Right lobe of liver (tissue), 6 donors: ENCODE results near the gene ZNF618. TPM values are rescaled to one million over a fixed set of nuclear protein-coding genes. Genes with fewer than 3 reads are reported as not detected.

Source experiments
- ATAC-seq, 4 donors: fragments of 200-7000 bp; cut with Tn5 transposase; one replicate each; pipeline ENCODE4 v1.9.1; 2020; ENCODE audit warnings: mild to moderate bottlenecking in 4 of 4, moderate library complexity in 4 of 4
- DNase-seq, 3 donors: peaks; one replicate each; pipeline ENCODE4 v3.0.0-alpha.2; 2020
- H3K27ac ChIP-seq, 3 donors: fragments of 200-600 bp; one replicate each; pipeline ENCODE4 v1.8.0; 2022
- H3K27me3 ChIP-seq, 2 donors: fragments of 200-600 bp; one replicate each; pipeline ENCODE4 v1.8.0; 2022
- H3K36me3 ChIP-seq, 4 donors: fragments of 200-600 bp; sonication (generic) in 1 of 4; one replicate each; pipeline versions ENCODE4 v1.5.1 to v1.8.0; 2017 to 2022; ENCODE audit warnings: control low read depth in 1 of 4
- H3K4me1 ChIP-seq, 4 donors: fragments of 200-600 bp; sonication (generic) in 1 of 4; one replicate each; pipeline versions ENCODE4 v1.5.1 to v1.8.0; 2017 to 2022; ENCODE audit warnings: control low read depth in 1 of 4
- H3K4me3 ChIP-seq, 3 donors: fragments of 200-600 bp; one replicate each; pipeline ENCODE4 v1.8.0; 2022
- H3K9me3 ChIP-seq, 4 donors: fragments of 200-600 bp; sonication (generic) in 1 of 4; one replicate each; pipeline versions ENCODE4 v1.5.1 to v1.8.0; 2017 to 2022; ENCODE audit warnings: control low read depth in 1 of 4
- CTCF ChIP-seq, 4 donors: fragments of 200-600 bp in 3 of 4; fragments of 450-650 bp in 1 of 4; IDR thresholded peaks; one replicate each; pipeline versions ENCODE4 v1.5.1 to v1.8.0; 2016 to 2022; ENCODE audit warnings: antibody characterized with exemption in 4 of 4, mild to moderate bottlenecking in 2 of 4
- POLR2A ChIP-seq: fragments of 450-650 bp; IDR thresholded peaks from one replicate; pipeline ENCODE4 v1.6.1; 2017; ENCODE audit warnings: antibody characterized with exemption, mild to moderate bottlenecking
- WGBS: methylation state at CpG from one replicate; pipeline ENCODE4 v1.1.6; 2018; ENCODE audit warnings: low coverage, low lambda C conversion rate; ENCODE audit not compliant: insufficient coverage; ENCODE audit errors: missing lambda C conversion rate; 5-methylcytosine and 5-hydroxymethylcytosine counted together
- intact Hi-C, 2 donors: fragments of 100-400 bp; cut with DNase I; formaldehyde crosslinking; loops; one replicate each; pipeline versions ENCODE4 v1.11.2 to v1.14.1; 2022
- total RNA-seq, 6 experiments: library from RNA; depleted of rRNA in 2 of 6; stranded (reverse); fragments of >200 nt in 2 of 6; fragmentation: NEBNext Ultra II Directional in 3 of 6; extraction: Animal tissue kit (Norgen Biotek cat#: 25700) in 3 of 6; gene quantifications; one replicate each; pipeline versions ENCODE4 v1.1.0 to v1.2.4, GENCODE V29; 2016 to 2023
- donor health status: DM: no; HTN: yes; CAD: no.
- donor health status: DM: no; HTN: no; CAD: no.
- donor health status: DM: no; HTN: no; CAD: no.
- donor health status: DM: no; HTN: yes; CAD: no.
- donor health status: DM: no; HTN: yes; CAD: no.

The ZNF618 gene
- total RNA-seq, 6 experiments from 2014 or later, result 2.9 to 7.9 (median 6.0) TPM

GRCh38 chr9:113969343-113969742, 93.2 kb downstream of the ZNF618 start:
- TF ChIP-seq CTCF (IDR thresholded peaks at IDR 0.05) (no peak), POLR2A (no peak)
- WGBS, result no CpG with 5 or more reads among the region's 1 CpG
- DNase-seq (no peak), ATAC-seq (no peak)
- Histone ChIP-seq H3K4me1 (peaks cover 0 to 21% (median 5%) of the 10 kb centered on the region in 4 donors), H3K4me3 (no peak overlapping the region), H3K9me3 (no peaks in the 10 kb centered on the region), H3K36me3 (no peaks in the 10 kb centered on the region), H3K27ac (no peak overlapping the region), H3K27me3 (no peaks in the 10 kb centered on the region)
- intact Hi-C loops, result loop anchor here in 1 of 2 donors (10.0 kb wide), 1 partner anchor 105 kb away; no protein-coding TSS in a partner anchor

DNA sequence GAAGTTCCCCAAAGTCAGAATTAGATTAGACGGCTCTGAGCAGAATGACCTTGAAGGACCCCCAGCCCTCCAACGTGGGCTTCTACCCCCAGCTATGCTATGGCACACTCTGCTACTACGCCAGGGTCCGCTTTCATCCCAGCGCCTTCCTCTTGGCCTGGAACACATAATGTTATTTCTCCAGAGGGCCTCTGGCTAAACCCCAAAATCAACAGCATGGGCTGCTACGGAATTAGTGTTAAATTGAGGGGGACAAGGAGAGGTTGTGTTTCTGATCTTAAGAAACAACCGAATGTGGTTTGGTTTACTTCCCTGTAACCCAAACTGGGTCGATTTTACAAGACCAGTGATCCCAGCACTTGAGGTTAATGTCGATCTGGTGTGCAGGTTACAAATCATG, 97.1 kb downstream of the ZNF618 start:
- intact Hi-C loops, result no loop called here
- Histone ChIP-seq H3K4me3 (no peak overlapping the region), H3K27me3 (no peaks in the 10 kb centered on the region), H3K36me3 (no peaks in the 10 kb centered on the region), H3K9me3 (no peaks in the 10 kb centered on the region), H3K4me1 (peaks cover 0 to 5% (median 0%) of the 10 kb centered on the region in 4 donors), H3K27ac (no peak overlapping the region)
- TF ChIP-seq CTCF (IDR thresholded peaks at IDR 0.05) (no peak), POLR2A (no peak)
- no peak for DNase-seq
- no peak for ATAC-seq
- WGBS, result 73% methylated on average over 5 of the region's 9 CpGs

DNA sequence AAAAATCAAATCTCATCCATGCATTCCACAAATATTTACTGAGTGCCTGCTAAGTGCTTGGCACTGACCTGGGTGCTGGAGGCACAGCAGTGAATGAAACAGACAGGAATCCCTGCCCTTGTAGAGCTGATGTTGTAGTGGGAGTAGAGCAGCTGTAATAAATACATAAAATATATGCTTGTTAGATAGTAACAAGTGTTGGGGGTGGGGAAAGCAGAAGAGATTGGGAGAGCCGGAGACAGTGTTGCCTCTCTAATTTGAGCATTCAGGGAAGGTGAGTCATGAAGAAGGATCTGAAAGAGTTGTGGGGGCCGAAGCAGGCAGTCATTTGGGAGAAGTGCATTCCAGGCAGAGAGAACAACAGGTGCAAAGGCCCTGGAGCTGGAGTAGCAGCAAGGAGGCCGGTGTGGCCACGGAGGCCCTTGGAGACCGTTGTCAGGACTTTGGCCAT, 97.9 kb downstream of the ZNF618 start:
- Histone ChIP-seq H3K4me1 (peaks cover 0 to 5% (median 0%) of the 10 kb centered on the region in 4 donors), H3K36me3 (no peaks in the 10 kb centered on the region), H3K4me3 (no peak overlapping the region), H3K9me3 (no peaks in the 10 kb centered on the region), H3K27ac (no peak overlapping the region), H3K27me3 (no peaks in the 10 kb centered on the region)
- ATAC-seq (peak in 3 of 4 donors; percentile 29 to 52 (median 37)), DNase-seq (no peak)
- 65% methylated on average over 5 of the region's 5 CpGs for WGBS
- TF ChIP-seq CTCF (IDR thresholded peaks at IDR 0.05), result no peak
- no peak for TF ChIP-seq POLR2A
- intact Hi-C loops, result no loop called here

GRCh38 chr9:113976915-113977314, 100.8 kb downstream of the ZNF618 start:
- Histone ChIP-seq H3K4me1 (peaks cover 0 to 5% (median 0%) of the 10 kb centered on the region in 4 donors), H3K36me3 (no peaks in the 10 kb centered on the region), H3K9me3 (no peaks in the 10 kb centered on the region), H3K27me3 (no peaks in the 10 kb centered on the region), H3K27ac (no peak overlapping the region), H3K4me3 (no peak overlapping the region)
- ATAC-seq, result no peak
- WGBS, result 81% methylated on average over 6 of the region's 8 CpGs
- TF ChIP-seq CTCF (IDR thresholded peaks at IDR 0.05) (no peak), POLR2A (no peak)
- no peak for DNase-seq
- intact Hi-C loops, result no loop called here
